ENCODE data around the gene SH3PXD2A. TPM values are rescaled to one million over a fixed set of nuclear protein-coding genes. Genes with fewer than 3 reads are reported as not detected.

The SH3PXD2A gene
- total RNA-seq, 1 donor from 2014 or later: 17.3 TPM

- no peaks in the 10 kb centered on the region for H3K36me3 ChIP-seq (ENCODE audit: insufficient read depth, low read length)
Observed at GRCh38 chr10:103790580-103790979, 64.8 kb downstream of the SH3PXD2A start.

GRCh38 chr10:103789771-103790201 lies 65.6 kb downstream of the SH3PXD2A start:
- Histone ChIP-seq H3K36me3 (ENCODE audit: insufficient read depth, low read length) (no peaks in the 10 kb centered on the region), H3K9ac (ENCODE audit: low read length) (no peak overlapping the region), H3K27ac (ENCODE audit: low read depth, low read length) (no peak overlapping the region), H3K4me1 (ENCODE audit: insufficient read depth, low read length) (no peaks in the 10 kb centered on the region), H2AFZ (ENCODE audit: low read depth, low read length) (no peak overlapping the region), H3K4me2 (ENCODE audit: low read length) (no peak overlapping the region), H3K4me3 (ENCODE audit: insufficient read depth, low read depth, low read length) (no peak overlapping the region), H3K27me3 (ENCODE audit: insufficient read depth, low read length) (no peaks in the 10 kb centered on the region), H3K79me2 (ENCODE audit: insufficient read depth, low read length) (no peaks in the 10 kb centered on the region), H3K9me3 (ENCODE audit: insufficient read depth, low read depth, low read length) (no peaks in the 10 kb centered on the region), H4K20me1 (ENCODE audit: insufficient read depth, low read length) (peaks cover 10% of the 10 kb centered on the region)
- DNase-seq (ENCODE audit: low read depth): no peak
- H3K9me3 Mint-ChIP-seq (ENCODE audit: unreplicated experiment): no peaks in the 10 kb centered on the region
- no peak for FAIRE-seq
- H3K4me3 Mint-ChIP-seq (ENCODE audit: unreplicated experiment): no peak overlapping the region
- H3K4me1 Mint-ChIP-seq (ENCODE audit: low read depth, unreplicated experiment): no peaks in the 10 kb centered on the region
- H3K36me3 Mint-ChIP-seq (ENCODE audit: low read depth, unreplicated experiment): peaks cover 11% of the 10 kb centered on the region
- H3K27ac Mint-ChIP-seq (ENCODE audit: unreplicated experiment): no peak overlapping the region
- TF ChIP-seq CTCF (IDR thresholded peaks at IDR 0.05; ENCODE audit: insufficient read depth, low read depth, low read length): no peak
- TF ChIP-seq EZH2 (IDR thresholded peaks at IDR 0.05; ENCODE audit: insufficient read depth, low read length): no peak
- H3K27me3 Mint-ChIP-seq (ENCODE audit: low read depth, unreplicated experiment): peaks cover 21% of the 10 kb centered on the region

More at GRCh38 chr10:103790580-103790979, 64.8 kb downstream of the SH3PXD2A start:
- Mint-ChIP-seq H3K9me3 (ENCODE audit: unreplicated experiment) (no peaks in the 10 kb centered on the region), H3K36me3 (ENCODE audit: low read depth, unreplicated experiment) (peaks cover 11% of the 10 kb centered on the region), H3K27ac (ENCODE audit: unreplicated experiment) (no peak overlapping the region), H3K4me1 (ENCODE audit: low read depth, unreplicated experiment) (no peaks in the 10 kb centered on the region), H3K27me3 (ENCODE audit: low read depth, unreplicated experiment) (peaks cover 17% of the 10 kb centered on the region), H3K4me3 (ENCODE audit: unreplicated experiment) (no peak overlapping the region)
- Histone ChIP-seq H3K9ac (ENCODE audit: low read length) (no peak overlapping the region), H3K27me3 (ENCODE audit: insufficient read depth, low read length) (no peaks in the 10 kb centered on the region), H2AFZ (ENCODE audit: low read depth, low read length) (no peak overlapping the region), H4K20me1 (ENCODE audit: insufficient read depth, low read length) (peaks cover 10% of the 10 kb centered on the region), H3K4me2 (ENCODE audit: low read length) (no peak overlapping the region), H3K79me2 (ENCODE audit: insufficient read depth, low read length) (no peaks in the 10 kb centered on the region), H3K9me3 (ENCODE audit: insufficient read depth, low read depth, low read length) (no peaks in the 10 kb centered on the region), H3K4me1 (ENCODE audit: insufficient read depth, low read length) (no peaks in the 10 kb centered on the region), H3K27ac (ENCODE audit: low read depth, low read length) (no peak overlapping the region), H3K4me3 (ENCODE audit: insufficient read depth, low read depth, low read length) (no peak overlapping the region)
- no peak for FAIRE-seq
- no peak for DNase-seq (ENCODE audit: low read depth)
- TF ChIP-seq CTCF (IDR thresholded peaks at IDR 0.05; ENCODE audit: insufficient read depth, low read depth, low read length) (no peak), EZH2 (IDR thresholded peaks at IDR 0.05; ENCODE audit: insufficient read depth, low read length) (no peak)

GRCh38 chr10:103789161-103789560 lies 66.2 kb downstream of the SH3PXD2A start:
- Mint-ChIP-seq H3K4me3 (ENCODE audit: unreplicated experiment) (no peak overlapping the region), H3K9me3 (ENCODE audit: unreplicated experiment) (no peaks in the 10 kb centered on the region), H3K27me3 (ENCODE audit: low read depth, unreplicated experiment) (peaks cover 23% of the 10 kb centered on the region), H3K27ac (ENCODE audit: unreplicated experiment) (no peak overlapping the region), H3K4me1 (ENCODE audit: low read depth, unreplicated experiment) (no peaks in the 10 kb centered on the region), H3K36me3 (ENCODE audit: low read depth, unreplicated experiment) (peaks cover 11% of the 10 kb centered on the region)
- Histone ChIP-seq H3K36me3 (ENCODE audit: insufficient read depth, low read length) (no peaks in the 10 kb centered on the region), H4K20me1 (ENCODE audit: insufficient read depth, low read length) (peaks cover 10% of the 10 kb centered on the region), H2AFZ (ENCODE audit: low read depth, low read length) (no peak overlapping the region), H3K4me3 (ENCODE audit: insufficient read depth, low read depth, low read length) (no peak overlapping the region), H3K27me3 (ENCODE audit: insufficient read depth, low read length) (no peaks in the 10 kb centered on the region), H3K27ac (ENCODE audit: low read depth, low read length) (no peak overlapping the region), H3K79me2 (ENCODE audit: insufficient read depth, low read length) (no peaks in the 10 kb centered on the region), H3K4me2 (ENCODE audit: low read length) (no peak overlapping the region), H3K9me3 (ENCODE audit: insufficient read depth, low read depth, low read length) (no peaks in the 10 kb centered on the region), H3K9ac (ENCODE audit: low read length) (no peak overlapping the region), H3K4me1 (ENCODE audit: insufficient read depth, low read length) (no peaks in the 10 kb centered on the region)
- no peak for TF ChIP-seq CTCF (IDR thresholded peaks at IDR 0.05; ENCODE audit: insufficient read depth, low read depth, low read length)
- TF ChIP-seq EZH2 (IDR thresholded peaks at IDR 0.05; ENCODE audit: insufficient read depth, low read length): no peak
- no peak for DNase-seq (ENCODE audit: low read depth)
- FAIRE-seq: no peak
